ENCODE measurements around the gene JMJD1C.

The JMJD1C gene

GRCh38 chr10:63265222-63265617, 200.6 kb downstream of the JMJD1C start:
- TF ChIP-seq ZNF274 (IDR thresholded peaks at IDR 0.05; ENCODE audit: low read depth, low read length) (no peak), YY1 (IDR thresholded peaks at IDR 0.05; ENCODE audit: insufficient read depth, insufficient read length) (no peak), SUZ12 (IDR thresholded peaks at IDR 0.05; ENCODE audit: extremely low read depth, insufficient read depth, insufficient read length) (no peak)
- no peaks in the 10 kb centered on the region for H3K4me1 ChIP-seq (ENCODE audit: insufficient read depth, insufficient read length)
- peak overlapping the region; percentile 59 for H3K4me3 ChIP-seq (ENCODE audit: insufficient read length, low read depth)
- no peaks in the 10 kb centered on the region for H3K9me3 ChIP-seq (ENCODE audit: insufficient read depth, low read length)
- peaks cover 15% of the 10 kb centered on the region for H3K36me3 ChIP-seq (ENCODE audit: insufficient read depth, insufficient read length, low read length)
- H3K9ac ChIP-seq (ENCODE audit: insufficient read length, low read depth), result peak overlapping the region; percentile 61
- peak; percentile 18 for DNase-seq (ENCODE audit: low read depth, low spot score)
- no peaks in the 10 kb centered on the region for H3K27me3 ChIP-seq (ENCODE audit: insufficient read depth, insufficient read length)

- no peak overlapping the region for H3K4me3 ChIP-seq (ENCODE audit: insufficient read length, low read depth)
- TF ChIP-seq YY1 (IDR thresholded peaks at IDR 0.05; ENCODE audit: insufficient read depth, insufficient read length) (no peak), SUZ12 (IDR thresholded peaks at IDR 0.05; ENCODE audit: extremely low read depth, insufficient read depth, insufficient read length) (no peak), ZNF274 (IDR thresholded peaks at IDR 0.05; ENCODE audit: low read depth, low read length) (no peak)
- H3K9ac ChIP-seq (ENCODE audit: insufficient read length, low read depth), result peak overlapping the region; percentile 32
- H3K4me1 ChIP-seq (ENCODE audit: insufficient read depth, insufficient read length), result no peaks in the 10 kb centered on the region
- H3K36me3 ChIP-seq (ENCODE audit: insufficient read depth, insufficient read length, low read length), result peaks cover 15% of the 10 kb centered on the region
- DNase-seq (ENCODE audit: low read depth, low spot score), result no peak
- H3K9me3 ChIP-seq (ENCODE audit: insufficient read depth, low read length), result no peaks in the 10 kb centered on the region
- H3K27me3 ChIP-seq (ENCODE audit: insufficient read depth, insufficient read length), result no peaks in the 10 kb centered on the region
These were observed 201.1 kb downstream of the JMJD1C start for GRCh38 chr10:63264617-63265221.

GRCh38 chr10:63262430-63263073, 203.2 kb downstream of the JMJD1C start:
- no peaks in the 10 kb centered on the region for H3K27me3 ChIP-seq (ENCODE audit: insufficient read depth, insufficient read length)
- no peak overlapping the region for H3K4me3 ChIP-seq (ENCODE audit: insufficient read length, low read depth)
- TF ChIP-seq ZNF274 (IDR thresholded peaks at IDR 0.05; ENCODE audit: low read depth, low read length) (no peak), SUZ12 (IDR thresholded peaks at IDR 0.05; ENCODE audit: extremely low read depth, insufficient read depth, insufficient read length) (no peak)
- H3K9me3 ChIP-seq (ENCODE audit: insufficient read depth, low read length), result no peaks in the 10 kb centered on the region
- H3K9ac ChIP-seq (ENCODE audit: insufficient read length, low read depth), result no peak overlapping the region
- H3K36me3 ChIP-seq (ENCODE audit: insufficient read depth, insufficient read length, low read length), result peaks cover 15% of the 10 kb centered on the region
- no peak for DNase-seq (ENCODE audit: low read depth, low spot score)
- H3K4me1 ChIP-seq (ENCODE audit: insufficient read depth, insufficient read length), result no peaks in the 10 kb centered on the region

- no peak for DNase-seq (ENCODE audit: low read depth, low spot score)
- no peaks in the 10 kb centered on the region for H3K9me3 ChIP-seq (ENCODE audit: insufficient read depth, low read length)
- H3K4me3 ChIP-seq (ENCODE audit: insufficient read length, low read depth), result no peak overlapping the region
- TF ChIP-seq ZNF274 (IDR thresholded peaks at IDR 0.05; ENCODE audit: low read depth, low read length) (no peak), YY1 (IDR thresholded peaks at IDR 0.05; ENCODE audit: insufficient read depth, insufficient read length) (no peak), SUZ12 (IDR thresholded peaks at IDR 0.05; ENCODE audit: extremely low read depth, insufficient read depth, insufficient read length) (no peak)
- no peaks in the 10 kb centered on the region for H3K4me1 ChIP-seq (ENCODE audit: insufficient read depth, insufficient read length)
- H3K9ac ChIP-seq (ENCODE audit: insufficient read length, low read depth), result no peak overlapping the region
- H3K36me3 ChIP-seq (ENCODE audit: insufficient read depth, insufficient read length, low read length), result peaks cover 15% of the 10 kb centered on the region
- no peaks in the 10 kb centered on the region for H3K27me3 ChIP-seq (ENCODE audit: insufficient read depth, insufficient read length)
These were observed 204.3 kb downstream of the JMJD1C start for GRCh38 chr10:63261496-63261895.

GRCh38 chr10:63260860-63261251, 204.9 kb downstream of the JMJD1C start:
- TF ChIP-seq ZNF274 (IDR thresholded peaks at IDR 0.05; ENCODE audit: low read depth, low read length) (no peak), SUZ12 (IDR thresholded peaks at IDR 0.05; ENCODE audit: extremely low read depth, insufficient read depth, insufficient read length) (no peak)
- no peak for DNase-seq (ENCODE audit: low read depth, low spot score)
- Histone ChIP-seq H3K4me1 (ENCODE audit: insufficient read depth, insufficient read length) (no peaks in the 10 kb centered on the region), H3K9me3 (ENCODE audit: insufficient read depth, low read length) (no peaks in the 10 kb centered on the region), H3K36me3 (ENCODE audit: insufficient read depth, insufficient read length, low read length) (peaks cover 20% of the 10 kb centered on the region), H3K4me3 (ENCODE audit: insufficient read length, low read depth) (no peak overlapping the region), H3K9ac (ENCODE audit: insufficient read length, low read depth) (no peak overlapping the region), H3K27me3 (ENCODE audit: insufficient read depth, insufficient read length) (no peaks in the 10 kb centered on the region)

GRCh38 chr10:63260103-63260859, 205.5 kb downstream of the JMJD1C start:
- H3K36me3 ChIP-seq (ENCODE audit: insufficient read depth, insufficient read length, low read length), result peaks cover 20% of the 10 kb centered on the region
- TF ChIP-seq ZNF274 (IDR thresholded peaks at IDR 0.05; ENCODE audit: low read depth, low read length) (no peak), SUZ12 (IDR thresholded peaks at IDR 0.05; ENCODE audit: extremely low read depth, insufficient read depth, insufficient read length) (no peak), YY1 (IDR thresholded peaks at IDR 0.05; ENCODE audit: insufficient read depth, insufficient read length) (no peak)
- H3K27me3 ChIP-seq (ENCODE audit: insufficient read depth, insufficient read length), result no peaks in the 10 kb centered on the region
- H3K4me3 ChIP-seq (ENCODE audit: insufficient read length, low read depth), result no peak overlapping the region
- no peaks in the 10 kb centered on the region for H3K4me1 ChIP-seq (ENCODE audit: insufficient read depth, insufficient read length)
- DNase-seq (ENCODE audit: low read depth, low spot score), result no peak
- no peaks in the 10 kb centered on the region for H3K9me3 ChIP-seq (ENCODE audit: insufficient read depth, low read length)
- no peak overlapping the region for H3K9ac ChIP-seq (ENCODE audit: insufficient read length, low read depth)

All from NT2/D1 (cell line).